Measurements from ENCODE around the gene PARD3. TPM values are rescaled to one million over a fixed set of nuclear protein-coding genes. Genes with fewer than 3 reads are reported as not detected.
A peak's percentile ranks its signal among the peaks of the same experiment; 100 is the strongest.

PARD3 gene
- total RNA-seq, 4 donors from 2014 or later = 42.6 to 63.6 (median 55.2) TPM

DNA sequence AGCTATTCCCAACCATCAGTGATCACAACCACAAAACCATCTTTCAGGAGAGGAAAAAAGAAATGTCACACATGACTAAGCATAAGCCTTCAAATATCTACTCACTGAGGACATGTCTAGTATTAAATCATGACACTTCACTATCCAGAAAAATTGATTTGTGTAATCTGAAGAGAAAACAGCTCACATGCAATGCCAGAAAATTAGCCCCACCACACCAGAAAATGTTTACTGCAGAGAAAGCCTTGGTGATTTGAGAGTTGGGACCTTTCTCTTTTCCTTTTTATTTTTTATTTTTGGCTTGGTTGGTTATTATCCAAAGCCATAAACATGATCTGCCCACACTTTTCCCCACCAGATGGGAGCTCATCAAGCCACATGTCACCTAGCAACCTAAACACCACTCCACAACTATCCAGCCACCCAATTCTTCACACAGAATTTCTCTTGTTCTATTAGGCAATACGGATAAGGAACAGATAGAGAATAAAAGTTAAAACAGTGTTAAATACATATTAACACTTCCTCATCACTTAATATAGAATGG lies 3.1 kb downstream of the PARD3 start:
- H3K27ac ChIP-seq = peak overlapping the region in 1 of 4 donors; percentile 47
- peaks cover 0 to 77% (median 30%) of the 10 kb centered on the region in 4 donors for H3K4me1 ChIP-seq
- no peak overlapping the region for H3K4me3 ChIP-seq
- H3K9me3 ChIP-seq = no peaks in the 10 kb centered on the region
- TF ChIP-seq, protein P1, sequence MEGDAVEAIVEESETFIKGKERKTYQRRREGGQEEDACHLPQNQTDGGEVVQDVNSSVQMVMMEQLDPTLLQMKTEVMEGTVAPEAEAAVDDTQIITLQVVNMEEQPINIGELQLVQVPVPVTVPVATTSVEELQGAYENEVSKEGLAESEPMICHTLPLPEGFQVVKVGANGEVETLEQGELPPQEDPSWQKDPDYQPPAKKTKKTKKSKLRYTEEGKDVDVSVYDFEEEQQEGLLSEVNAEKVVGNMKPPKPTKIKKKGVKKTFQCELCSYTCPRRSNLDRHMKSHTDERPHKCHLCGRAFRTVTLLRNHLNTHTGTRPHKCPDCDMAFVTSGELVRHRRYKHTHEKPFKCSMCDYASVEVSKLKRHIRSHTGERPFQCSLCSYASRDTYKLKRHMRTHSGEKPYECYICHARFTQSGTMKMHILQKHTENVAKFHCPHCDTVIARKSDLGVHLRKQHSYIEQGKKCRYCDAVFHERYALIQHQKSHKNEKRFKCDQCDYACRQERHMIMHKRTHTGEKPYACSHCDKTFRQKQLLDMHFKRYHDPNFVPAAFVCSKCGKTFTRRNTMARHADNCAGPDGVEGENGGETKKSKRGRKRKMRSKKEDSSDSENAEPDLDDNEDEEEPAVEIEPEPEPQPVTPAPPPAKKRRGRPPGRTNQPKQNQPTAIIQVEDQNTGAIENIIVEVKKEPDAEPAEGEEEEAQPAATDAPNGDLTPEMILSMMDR (IDR thresholded peaks at IDR 0.05) = no peak
- no peak for TF ChIP-seq EP300 (IDR thresholded peaks at IDR 0.05)
- TF ChIP-seq POLR2A (IDR thresholded peaks at IDR 0.05) = no peak
- DNase-seq (ENCODE audit: low spot score in 2 of 2) = no peak
- WGBS, 2 donors = 71 to 81% methylated on average over 1 of the region's 1 CpG
- no peaks in the 10 kb centered on the region for H3K27me3 ChIP-seq
- H3K36me3 ChIP-seq = no peaks in the 10 kb centered on the region

DNA sequence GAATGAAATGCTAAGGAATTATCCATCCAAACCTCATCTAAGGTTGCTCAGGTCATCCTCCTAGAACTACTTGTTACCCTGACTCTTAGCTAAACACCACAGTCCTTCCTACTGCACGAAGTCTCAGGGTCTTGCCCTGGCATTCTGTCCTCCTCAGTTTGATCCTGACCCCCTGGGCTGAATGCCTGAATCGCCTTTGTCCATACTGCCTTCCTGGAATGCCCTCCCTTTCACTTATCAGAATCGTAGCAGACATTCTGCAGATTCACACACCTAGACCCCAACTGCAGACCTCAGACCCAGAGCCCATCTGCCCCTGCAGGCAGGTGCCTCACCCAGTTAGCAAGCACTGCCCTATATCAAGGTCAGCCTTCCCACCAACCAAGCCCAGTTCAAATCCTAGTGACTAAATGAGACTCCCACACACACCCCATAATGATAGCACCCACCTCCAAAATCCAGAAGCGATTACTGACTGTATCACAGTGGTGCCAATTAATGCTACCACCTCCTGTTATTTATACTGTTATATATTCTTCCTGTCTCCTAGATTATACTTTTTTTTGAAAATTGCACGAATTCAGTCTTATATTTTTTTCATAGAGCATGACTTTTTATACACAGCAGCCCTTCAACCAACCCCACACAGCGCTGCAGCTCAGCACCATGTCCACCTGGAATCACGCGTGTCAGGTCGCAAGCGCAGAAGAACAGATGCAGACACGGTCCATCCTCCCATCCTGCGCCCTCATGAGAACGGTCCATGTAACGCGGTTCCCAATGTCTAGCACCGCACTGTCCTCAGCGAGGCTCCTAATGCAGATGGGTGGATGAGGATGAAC lies 3.7 kb downstream of the PARD3 start:
- H3K9me3 ChIP-seq = no peaks in the 10 kb centered on the region
- H3K4me3 ChIP-seq = no peak overlapping the region
- peak overlapping the region in 1 of 4 donors; percentile 12 for H3K27ac ChIP-seq
- no peaks in the 10 kb centered on the region for H3K27me3 ChIP-seq
- 89 to 91% methylated on average over 17 of the region's 17 CpGs for WGBS, 2 donors
- no peak for DNase-seq (ENCODE audit: low spot score in 2 of 2)
- no peak for TF ChIP-seq EP300 (IDR thresholded peaks at IDR 0.05)
- TF ChIP-seq, protein P1 (IDR thresholded peaks at IDR 0.05) = no peak
- TF ChIP-seq POLR2A (IDR thresholded peaks at IDR 0.05) = no peak
- H3K36me3 ChIP-seq = no peaks in the 10 kb centered on the region
- peaks cover 0 to 70% (median 29%) of the 10 kb centered on the region in 4 donors for H3K4me1 ChIP-seq

DNA sequence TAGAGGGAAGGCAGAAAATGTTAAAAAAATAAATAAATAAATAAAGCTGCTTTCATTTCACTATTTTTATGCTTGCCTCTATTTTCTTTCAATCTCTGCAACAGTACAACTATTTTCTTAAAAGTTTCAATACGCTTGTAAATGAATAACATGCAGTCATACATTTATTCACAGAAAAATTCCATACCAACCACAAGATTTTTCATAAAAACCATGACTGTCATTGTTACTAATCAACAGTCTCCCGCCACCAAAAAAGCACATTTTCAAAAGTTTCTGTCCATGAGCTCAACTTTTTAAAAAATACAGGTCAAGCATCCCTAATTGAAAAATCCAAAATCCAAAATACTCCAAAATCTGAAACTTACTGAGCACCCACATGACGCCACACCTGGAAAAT lies 5.3 kb downstream of the PARD3 start:
- no peak for TF ChIP-seq EP300 (IDR thresholded peaks at IDR 0.05)
- TF ChIP-seq, protein P1 (IDR thresholded peaks at IDR 0.05) = no peak
- TF ChIP-seq POLR2A (IDR thresholded peaks at IDR 0.05) = no peak
- peak overlapping the region in 3 of 4 donors; percentile 75 to 88 (median 87) for H3K27ac ChIP-seq
- no peaks in the 10 kb centered on the region for H3K27me3 ChIP-seq
- H3K9me3 ChIP-seq = no peaks in the 10 kb centered on the region
- 54 to 64% methylated on average over 3 of the region's 3 CpGs for WGBS, 2 donors
- H3K4me1 ChIP-seq = peaks cover 0 to 59% (median 26%) of the 10 kb centered on the region in 4 donors
- DNase-seq (ENCODE audit: low spot score in 2 of 2) = no peak
- no peaks in the 10 kb centered on the region for H3K36me3 ChIP-seq
- H3K4me3 ChIP-seq = peak overlapping the region in 2 of 4 donors; percentile 9 to 40

DNA sequence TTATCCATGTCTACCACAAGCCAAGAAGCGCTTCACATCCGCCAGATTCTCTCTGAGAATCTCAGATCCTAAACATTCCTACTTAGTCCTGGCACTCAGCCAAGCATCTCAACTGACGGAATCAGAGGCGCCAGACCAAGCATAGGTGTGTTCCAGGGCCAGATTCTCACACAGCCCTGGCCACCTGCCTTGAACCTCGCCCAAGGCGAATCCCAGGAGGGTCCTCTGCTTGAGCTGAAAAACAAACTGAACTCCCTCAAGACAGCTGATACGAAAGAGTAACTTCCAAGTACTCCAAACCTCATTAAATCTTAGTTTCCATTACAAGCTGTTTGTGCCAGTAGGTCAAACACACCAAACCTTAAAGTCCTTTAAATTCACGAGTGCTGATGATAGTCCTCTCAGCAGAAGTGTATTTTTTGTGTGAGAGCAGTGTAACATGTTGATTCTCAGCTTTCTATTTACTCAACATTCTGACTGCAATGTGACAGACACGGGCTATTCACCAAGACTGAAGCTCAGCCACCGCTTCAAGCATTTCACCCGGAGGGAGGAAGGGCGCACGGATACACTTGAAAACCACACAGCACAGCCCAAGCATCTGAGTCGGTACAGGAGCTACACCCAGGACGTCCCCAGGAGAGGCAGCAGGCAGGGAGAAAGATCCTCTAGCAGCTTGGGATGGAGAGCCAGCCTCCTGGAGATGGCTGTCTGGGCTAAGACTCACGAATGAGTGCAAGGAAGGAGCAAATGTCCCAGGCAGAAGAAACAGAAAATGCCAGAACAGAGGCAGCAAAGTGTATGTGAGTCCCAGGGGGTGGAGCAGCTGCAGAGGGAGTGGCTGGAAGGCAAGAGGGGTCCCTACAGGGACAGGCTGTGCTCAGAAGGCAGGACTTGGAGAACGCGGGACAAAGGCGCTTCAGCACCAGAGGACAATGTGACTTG lies 6.0 kb downstream of the PARD3 start:
- Histone ChIP-seq H3K9me3 (no peaks in the 10 kb centered on the region), H3K36me3 (no peaks in the 10 kb centered on the region), H3K27ac (peak overlapping the region; percentile 74 to 88 (median 81)), H3K27me3 (no peaks in the 10 kb centered on the region), H3K4me1 (peaks cover 0 to 59% (median 25%) of the 10 kb centered on the region in 4 donors), H3K4me3 (peak overlapping the region; percentile 9 to 40 (median 28))
- 28 to 29% methylated on average over 19 of the region's 19 CpGs for WGBS, 2 donors
- TF ChIP-seq, protein P1 (IDR thresholded peaks at IDR 0.05) = no peak
- TF ChIP-seq POLR2A (IDR thresholded peaks at IDR 0.05) (peak in 1 of 2 donors; percentile 70), EP300 (IDR thresholded peaks at IDR 0.05) (peak; percentile 56 to 95)
- peak in 1 of 2 donors; percentile 23 for DNase-seq (ENCODE audit: low spot score in 2 of 2)
